ENCODE results near the gene PSTK.

GRCh38 chr10:122984708-122985107 is 4.5 kb downstream of the PSTK start:
- TF ChIP-seq POLR2A (IDR thresholded peaks at IDR 0.05) (no peak), CTCF (IDR thresholded peaks at IDR 0.05) (no peak)
